Fibroblast of skin of abdomen (primary cell): ENCODE measurements around the gene TMIE. TPM values are rescaled to one million over a fixed set of nuclear protein-coding genes. Genes with fewer than 3 reads are reported as not detected.

ENCODE experiments used
- DNase-seq: peaks from one replicate; pipeline ENCODE4 v3.0.0-alpha.2; 2013
- polyA plus RNA-seq, 2 experiments: library from polyadenylated mRNA; unstranded; fragments of 120-200 nt; gene quantifications; one replicate each; pipeline ENCODE4 v1.2.1, GENCODE V29; 2013; ENCODE audit not compliant: insufficient read length in 2 of 2

Gene TMIE, protein sequence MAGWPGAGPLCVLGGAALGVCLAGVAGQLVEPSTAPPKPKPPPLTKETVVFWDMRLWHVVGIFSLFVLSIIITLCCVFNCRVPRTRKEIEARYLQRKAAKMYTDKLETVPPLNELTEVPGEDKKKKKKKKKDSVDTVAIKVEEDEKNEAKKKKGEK
- polyA plus RNA-seq (2013, experiment 1 of 2; ENCODE audit: insufficient read length): 0.26 TPM
- 0.26 TPM for polyA plus RNA-seq (2013, experiment 2 of 2; ENCODE audit: insufficient read length)

DNA sequence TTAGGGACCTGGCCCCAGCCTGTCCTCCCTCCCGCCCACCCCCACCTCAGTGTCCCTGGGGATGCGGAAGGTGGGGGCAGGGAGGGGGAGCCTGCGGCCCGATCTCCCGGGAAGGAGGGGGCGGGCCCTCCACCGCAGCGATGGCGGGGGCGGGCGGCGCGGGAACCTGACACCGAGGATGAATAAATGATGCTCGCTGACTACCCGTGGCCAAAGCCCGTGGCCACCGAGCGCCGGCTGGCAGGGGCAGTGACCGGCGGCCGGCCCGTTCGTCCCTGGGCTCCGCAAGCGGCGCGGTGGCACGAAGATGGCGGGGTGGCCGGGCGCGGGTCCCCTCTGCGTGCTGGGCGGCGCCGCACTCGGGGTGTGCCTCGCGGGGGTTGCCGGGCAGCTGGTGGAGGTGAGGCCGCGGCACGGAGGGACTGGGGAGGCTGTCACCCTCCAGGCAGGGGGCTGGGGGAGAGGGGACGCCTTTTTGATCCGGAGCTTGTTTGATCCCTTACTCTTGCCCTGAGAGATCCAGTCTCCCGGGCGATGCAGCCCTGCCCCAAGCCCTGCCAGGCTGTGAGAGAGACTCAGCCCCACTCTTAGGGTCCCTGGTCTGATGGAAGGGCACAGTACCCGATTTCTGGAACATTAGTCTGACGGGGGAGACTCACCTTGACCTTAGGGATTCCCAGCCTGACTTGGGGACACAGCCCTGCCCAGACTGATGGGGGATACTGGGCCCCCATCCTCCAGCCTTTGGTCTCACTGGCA lies at the start of gene TMIE:
TMIE (plus strand) TSS at position 212 of the 759 bp plus-strand sequence; CDS start at position 308, 96 bp downstream.
- DNase-seq: no peak

DNA sequence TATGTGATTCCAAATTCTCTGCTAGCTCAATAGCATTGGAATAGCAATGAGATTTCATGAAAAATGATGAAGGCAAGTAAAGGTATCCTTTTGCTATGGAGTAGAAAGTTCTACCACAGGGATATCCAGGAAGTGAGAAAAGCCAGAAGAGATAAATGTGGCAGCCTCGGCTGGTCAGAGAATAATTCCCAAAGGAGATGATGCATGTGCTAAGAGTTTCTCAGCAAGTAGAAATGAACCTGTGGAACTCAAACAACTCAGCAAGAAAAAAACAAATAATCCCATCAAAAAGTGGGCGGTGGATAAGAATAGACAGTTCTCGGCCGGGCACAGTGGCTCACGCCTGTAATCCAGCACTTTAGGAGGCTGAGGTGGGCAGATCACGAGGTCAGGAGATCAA lies 45.9 kb upstream of the TMIE start:
- DNase-seq: no peak

DNA sequence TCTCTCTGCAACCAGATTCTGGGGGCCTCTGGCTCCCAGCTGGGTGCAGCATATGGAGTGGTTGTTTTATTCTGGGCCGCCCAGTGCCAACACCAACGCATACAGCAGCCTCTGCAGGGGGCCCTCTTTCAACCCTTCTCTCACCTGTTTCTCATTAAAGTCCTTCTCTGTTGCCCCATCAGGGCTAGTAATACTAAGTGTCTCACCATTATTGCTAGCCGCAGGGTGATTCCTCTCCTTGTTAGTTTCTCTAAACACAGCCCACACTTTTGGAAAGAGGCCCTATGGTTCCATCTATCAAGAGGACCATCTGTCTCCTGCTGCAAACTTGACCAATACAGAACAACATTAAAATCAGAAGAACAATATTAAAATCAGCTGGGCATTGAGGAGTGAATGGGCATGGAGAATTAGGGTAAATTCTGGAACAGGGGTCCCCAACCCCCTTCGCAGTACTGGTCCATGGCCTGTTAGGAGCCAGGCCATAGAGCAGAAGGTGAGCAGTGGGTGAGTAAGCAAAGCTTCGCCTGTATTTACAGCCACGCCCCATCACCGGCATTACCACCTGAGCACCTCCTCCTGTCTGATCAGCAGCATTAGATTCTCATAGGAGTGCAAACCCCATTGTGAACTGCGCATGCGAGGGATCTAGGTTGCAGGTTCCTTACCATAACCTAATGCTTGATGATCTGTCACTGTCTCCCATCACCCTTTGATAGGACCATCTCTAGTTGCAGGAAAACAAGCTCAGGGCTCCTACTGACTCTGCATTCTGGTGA lies 44.2 kb upstream of the TMIE start:
- peak; percentile 12 for DNase-seq

DNA sequence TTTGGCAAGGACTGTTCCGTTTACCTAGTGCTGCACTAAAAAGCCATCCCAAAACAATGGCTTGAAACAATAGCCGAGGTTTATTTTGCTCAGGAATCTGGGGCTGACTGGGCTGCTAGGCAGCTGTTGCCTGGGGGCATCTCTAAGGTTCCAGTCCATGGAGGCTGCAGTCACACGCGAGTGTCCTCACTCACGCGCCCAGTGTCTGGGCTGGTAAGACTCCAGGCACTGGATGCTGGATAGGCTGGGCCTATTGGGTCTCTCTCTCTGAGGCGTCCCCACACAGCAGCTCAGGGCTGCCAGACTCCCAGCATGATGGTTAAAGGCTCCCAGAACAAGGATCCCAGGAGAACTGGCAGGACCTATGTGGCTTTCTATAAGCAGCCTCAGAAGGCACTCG lies 41.9 kb upstream of the TMIE start:
- DNase-seq: no peak

DNA sequence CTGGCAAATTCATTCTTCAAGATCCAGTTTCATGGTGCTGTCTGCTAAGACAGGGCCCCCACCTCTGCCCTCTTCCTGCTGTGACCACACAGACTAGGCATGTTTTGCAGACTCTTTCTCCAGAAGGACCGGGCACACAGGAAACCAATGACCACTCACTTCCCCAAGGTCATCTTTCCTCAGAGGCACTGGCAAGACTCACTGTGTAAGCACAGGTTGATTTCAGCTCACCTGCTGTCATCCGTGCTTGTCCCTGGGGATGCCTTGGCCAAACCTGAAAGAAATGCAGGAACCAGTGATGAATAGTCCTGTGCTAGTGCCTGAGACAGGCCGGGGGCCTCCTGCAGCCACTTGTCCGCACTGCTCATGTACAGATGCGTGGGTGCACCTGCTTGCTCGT lies 41.2 kb upstream of the TMIE start:
- no peak for DNase-seq

DNA sequence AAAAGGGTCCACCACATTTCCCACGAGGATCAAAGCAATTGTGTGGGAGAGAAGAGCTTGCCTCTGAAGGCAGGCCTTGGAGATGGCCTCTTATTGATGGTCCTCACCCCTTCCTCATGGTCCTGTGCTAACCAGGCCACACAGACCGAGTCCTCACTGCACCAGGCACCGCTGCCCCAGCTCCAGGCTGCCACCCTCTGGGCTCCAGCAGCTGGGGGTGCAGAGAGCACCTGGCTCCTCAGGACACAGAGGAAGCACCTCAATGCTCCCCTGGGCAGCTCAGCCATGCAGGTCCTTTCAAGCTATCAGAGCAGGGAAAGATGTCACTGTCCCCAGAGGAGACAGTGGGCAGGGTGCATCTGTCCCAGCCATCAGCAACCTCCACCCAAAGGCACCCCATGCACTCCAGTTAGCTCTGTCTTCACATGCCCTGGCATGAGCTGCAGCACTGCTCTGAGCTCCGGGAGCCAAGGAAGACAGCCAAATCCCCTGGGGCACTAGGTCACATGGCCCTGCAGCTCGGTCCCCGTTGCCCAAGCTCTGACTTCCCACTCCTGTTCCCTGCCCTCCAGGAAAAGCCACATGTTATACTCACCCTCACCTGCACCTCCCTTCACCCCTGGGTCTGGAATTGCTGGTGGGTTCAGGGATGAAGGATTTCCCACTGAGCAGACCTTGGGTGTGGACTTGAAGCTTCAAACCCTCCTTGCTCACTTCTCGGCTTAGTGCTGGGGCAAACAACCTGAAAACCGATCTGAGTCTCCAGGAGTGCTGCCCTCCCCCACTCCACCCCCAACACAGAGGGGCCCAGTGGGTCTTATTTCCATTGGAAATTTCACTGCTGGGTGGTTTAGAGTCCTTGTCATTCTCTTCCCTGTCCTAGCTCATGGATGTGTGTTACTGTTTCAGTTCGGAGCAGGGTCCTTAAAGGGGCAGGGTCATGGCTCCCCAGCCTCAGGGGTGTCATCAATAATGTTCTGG lies 40.4 kb upstream of the TMIE start:
- DNase-seq: no peak

DNA sequence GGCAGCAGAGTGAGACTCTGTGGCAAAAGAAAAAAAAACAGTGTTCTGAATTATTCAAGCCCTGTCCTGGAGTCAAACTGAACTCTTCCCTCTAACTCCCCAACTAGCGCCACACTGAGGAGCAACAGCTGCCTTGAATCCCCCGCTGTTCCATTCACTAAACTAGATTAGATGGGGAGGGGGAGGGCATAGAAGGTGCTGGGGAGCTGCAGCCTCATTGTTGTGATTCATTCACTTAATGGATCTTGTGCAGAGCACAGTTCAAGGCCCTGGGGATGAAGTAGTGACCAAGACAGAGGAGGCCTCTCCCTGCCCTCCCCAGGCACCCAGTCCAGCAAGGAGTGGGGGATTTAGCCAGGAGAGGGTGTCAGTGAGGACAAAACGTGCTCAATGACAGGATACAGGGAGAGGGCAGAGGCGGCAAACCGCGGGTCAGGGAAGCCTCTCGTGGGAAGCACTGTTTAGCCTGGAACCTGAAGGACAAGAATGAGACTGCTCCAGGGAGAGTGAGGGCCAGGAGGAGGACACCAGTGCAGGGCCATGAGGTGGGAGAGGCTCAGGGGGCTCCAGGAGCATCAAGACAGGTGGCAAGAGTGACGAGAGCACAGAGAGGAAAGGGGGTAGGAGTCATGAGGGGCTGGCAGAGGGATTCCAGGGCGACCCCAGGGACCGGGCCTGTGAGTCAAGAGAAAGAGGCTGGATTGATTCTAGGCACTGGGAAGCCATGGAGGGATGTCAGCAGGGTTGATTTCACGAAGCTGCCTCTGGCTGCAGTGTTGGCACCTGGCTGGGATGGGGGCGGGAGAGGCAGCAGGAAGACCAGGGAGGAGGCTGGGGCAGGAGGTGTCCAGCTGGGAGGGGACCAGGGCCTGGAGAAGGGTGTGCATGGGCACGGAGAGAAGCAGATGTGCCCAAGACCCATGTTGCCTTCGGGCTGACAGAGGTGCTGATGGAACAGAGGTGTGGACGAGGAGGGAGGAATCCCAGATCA lies 39.1 kb upstream of the TMIE start:
- no peak for DNase-seq

DNA sequence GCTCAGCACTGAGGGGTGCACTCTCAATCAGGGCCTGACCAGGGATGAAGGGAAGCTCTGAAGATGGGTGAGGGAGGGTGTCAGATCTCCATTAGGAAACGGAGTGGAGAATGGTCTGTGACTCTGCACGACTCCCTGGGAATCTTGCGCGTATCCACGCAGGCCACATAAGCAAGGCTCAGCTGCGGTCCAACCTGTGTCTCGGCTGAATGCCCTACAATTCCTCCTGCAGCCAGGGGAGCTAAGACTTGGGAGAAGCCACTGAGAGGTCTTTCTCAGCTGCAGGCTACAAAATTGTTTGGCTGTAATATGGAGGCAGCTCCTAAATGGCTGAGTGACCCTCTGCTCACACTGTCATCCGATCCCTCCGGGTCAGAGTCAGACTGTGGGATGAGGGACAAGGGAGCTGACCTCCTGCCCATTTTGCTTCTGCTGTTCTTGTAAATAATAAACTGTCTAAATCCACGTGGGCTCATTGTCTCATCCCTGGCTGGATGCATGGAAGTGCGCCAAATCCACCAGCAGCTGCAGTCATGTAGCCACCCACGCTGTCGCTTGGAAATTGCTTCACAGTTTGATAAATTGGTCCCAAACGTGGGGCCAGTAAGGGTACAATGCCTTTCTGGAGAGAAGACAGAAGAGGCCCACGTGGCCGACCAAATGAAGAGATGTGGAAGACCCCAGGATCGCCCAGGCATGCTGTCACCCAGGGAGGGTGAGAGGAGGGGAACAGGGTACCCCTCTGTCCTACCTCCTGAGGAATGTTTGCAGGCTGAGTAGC lies 38.2 kb upstream of the TMIE start:
- DNase-seq: peak; percentile 46

DNA sequence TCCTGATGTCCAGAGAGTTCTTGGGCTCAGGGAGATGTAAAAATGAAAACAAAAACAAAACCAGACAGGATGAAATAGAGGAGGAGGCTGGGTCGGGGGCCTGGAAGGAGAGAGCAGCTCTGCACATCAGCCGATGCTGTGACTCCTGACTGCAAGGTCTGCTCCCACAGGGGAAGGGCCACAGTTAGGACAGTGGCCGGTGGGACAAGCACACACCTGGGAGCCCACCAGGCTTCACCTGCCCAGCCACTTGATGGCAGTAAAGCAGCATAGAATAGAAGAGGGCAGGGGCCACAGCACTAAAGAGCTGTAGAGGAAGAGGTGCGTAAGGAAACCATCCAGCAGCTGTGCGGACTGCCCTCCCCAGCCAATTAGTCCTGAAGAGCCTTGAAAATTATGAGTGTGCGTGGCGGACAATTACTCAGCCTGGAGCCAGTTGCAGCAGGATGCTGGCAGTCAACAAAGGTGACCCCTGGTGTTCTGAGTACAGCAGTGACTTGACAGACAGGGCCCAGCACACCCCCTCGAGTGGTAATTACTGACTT lies 37.5 kb upstream of the TMIE start:
- DNase-seq: no peak

DNA sequence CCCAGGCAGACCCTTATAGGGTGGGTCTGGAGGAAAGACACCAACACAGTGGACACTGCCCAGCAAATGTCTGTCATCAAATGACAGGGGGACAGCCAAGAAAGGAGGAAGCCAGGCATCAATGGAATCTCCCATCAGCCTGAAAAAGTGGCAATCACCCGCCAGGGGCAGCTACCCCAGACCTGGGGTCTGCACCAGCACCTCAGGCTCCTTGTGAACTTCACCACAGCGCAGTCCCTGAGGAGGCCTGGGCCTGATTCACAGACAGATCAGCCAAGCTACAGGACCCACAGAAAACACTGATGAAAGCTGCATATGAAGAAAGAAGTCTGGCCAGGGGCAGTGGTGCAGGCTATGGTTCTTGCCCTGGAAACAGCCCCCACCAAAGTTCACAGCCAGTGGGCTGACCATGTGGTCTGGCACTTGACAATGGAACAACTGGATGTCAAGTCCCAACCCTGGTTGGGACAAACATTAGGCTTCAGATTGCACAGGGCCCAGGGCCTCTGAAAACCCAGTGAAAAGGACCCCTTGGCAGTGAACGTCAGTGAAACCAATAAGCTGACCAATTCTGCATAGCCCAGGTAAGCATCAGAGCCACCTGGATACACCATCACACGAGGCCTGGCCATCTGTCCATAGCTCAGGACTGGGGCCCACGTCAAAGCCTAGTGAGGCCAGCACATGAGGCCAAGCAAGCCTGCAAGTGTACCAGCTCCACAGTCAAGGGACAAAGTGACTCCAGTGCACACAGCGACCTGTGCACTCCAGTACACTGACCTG lies 36.8 kb upstream of the TMIE start:
- no peak for DNase-seq

DNA sequence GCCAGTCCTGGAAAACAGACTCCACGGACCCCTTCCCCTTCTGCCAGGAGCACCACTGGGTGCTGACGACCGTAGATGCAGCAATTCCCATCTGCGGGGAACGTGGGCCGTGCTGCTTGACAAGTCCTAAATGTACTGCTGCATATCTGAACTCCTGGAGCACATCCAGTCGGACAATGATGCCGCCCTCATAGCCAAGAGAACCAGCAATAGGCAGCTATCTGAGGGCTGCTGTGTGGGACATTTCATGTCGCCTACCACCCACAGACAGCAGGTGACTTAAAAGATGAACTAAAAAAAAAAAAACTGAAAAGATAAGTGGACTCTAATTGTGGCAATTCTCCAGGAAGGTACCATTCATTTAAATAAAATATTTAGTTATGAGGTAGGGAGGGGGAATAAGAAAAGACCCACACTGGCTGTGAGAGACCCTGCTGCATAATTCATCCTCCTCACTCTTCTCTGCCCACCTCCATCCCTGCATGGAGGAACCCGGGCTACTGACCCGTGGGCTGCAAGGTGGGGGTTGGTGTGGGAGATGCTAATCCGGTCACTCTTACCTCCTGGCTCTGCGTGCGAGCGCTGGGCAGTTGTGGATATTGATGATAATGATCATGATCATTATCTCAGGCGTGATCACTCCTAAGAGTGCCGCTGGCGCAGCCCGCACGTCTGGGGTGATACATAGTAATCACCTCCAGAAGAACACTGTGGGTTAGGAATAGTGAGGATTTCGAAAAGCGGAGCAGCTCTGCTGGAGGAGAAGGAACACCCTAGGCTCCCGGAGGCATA lies 36.0 kb upstream of the TMIE start:
- no peak for DNase-seq

DNA sequence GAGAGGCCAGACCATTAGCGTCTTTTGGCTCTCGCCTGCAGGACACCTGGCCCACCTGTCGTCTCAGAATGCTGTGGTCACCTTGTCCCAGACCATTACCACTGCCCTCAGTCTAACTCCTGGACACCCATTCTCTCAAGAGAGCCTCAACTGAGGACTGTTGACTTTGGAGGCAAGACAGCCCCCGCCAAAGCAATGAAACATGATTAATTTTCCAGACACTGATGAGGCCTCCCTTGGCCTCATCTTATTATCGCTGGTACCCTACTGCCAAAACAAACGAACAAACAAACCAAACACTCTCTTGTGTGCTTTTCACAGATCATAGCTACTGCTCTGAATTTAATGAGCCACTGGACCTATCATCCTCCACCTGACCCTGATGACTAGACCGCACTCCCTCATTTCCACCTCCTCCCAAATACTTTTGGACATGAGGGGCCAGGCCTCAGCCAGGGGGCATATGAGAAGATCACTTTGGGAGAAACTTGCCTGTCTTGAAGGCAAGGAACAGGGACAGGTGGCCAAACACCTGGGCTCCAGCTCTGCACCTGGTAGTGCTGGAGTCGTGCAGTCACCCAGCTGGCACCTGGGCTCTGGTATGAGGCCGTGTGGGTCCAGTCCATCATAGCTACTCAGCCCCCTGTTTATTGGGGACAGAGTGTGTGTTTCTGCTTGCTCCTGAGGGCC lies 35.3 kb upstream of the TMIE start:
- DNase-seq: no peak

DNA sequence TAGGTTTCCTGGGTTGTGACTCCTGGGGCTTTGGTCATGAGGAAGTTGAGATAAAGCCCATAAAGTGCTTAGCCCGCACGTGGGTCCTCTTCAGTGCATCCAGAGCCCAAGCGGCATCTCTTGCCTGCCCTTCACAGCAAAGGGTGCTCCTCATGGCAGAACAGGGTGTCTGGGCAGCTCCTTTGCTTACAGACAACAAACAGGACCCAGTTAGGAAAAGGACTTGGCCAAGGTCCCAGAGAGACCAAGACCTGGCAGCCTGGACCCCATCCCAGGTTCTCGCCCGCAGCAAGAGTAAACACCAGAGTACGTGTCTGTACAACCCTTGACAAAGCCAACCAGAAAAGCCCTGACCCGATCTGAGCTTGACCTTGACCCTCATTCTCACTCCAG lies 34.7 kb upstream of the TMIE start:
- DNase-seq: no peak

DNA sequence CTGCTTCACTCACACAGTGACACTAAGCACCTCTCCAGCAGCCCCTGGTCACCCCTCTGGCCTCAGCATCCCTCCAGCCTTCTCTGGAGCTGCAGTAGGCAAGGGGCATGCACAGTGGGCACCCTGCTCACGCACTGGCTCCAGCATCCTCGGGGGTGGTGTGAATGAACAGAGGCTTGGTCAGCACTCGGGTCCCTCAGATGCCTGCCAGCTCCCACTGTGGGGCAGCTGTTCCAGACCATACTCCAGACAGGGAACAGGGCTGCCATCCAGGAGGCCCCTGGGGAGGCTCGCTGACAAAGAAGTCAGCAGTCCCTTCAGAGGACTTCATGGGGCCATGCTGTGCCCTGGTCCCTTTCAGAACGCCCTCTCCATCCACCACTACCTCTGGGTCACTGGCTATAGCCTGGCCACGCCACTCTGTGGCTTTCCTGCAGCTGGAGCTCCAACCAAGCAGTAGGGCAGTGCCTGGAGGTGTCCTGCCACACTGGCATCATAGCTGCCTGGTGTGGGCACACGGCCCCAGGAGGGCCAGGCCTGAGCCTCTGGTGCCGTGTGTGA lies 34.1 kb upstream of the TMIE start:
- no peak for DNase-seq

DNA sequence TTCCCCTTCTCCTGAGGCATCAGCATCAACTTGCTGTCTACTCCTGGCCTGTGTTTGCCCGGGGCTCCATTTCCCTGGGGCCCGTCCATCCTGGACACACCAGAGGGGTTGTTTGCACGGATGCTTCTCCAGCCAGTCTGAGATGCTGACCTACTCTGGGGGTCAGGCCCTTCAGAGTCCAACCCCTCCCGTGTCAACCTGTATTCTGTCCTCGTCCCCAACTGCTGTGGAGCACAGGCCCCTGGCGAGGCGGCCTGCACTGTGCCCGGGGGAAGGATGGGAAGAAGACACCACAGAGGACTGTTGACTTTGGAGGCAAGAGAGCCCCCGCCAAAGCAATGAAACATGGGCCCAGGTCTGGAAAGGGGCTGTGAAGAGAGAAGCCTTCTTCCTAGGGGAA lies 33.5 kb upstream of the TMIE start:
- DNase-seq: no peak

DNA sequence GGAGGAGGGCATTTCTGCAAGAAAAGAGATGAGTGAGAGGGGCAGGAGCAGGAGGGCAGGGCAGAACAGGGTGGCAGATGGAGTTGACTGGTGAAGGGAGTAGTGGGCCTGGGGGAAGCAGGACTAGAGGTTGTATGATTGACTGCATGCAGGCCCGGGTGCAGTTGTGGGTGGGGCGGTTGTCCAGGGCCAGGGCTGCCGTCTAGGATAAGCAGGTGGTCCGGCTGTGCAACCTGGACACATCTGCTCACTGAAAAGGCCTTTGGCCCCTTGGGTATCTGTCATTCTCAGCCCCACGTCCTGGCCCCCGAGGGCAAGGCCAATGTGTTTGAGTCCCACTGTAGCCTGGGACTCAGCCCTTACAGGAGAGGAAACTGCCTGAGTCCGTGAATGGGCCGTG lies 33.1 kb upstream of the TMIE start:
- no peak for DNase-seq

DNA sequence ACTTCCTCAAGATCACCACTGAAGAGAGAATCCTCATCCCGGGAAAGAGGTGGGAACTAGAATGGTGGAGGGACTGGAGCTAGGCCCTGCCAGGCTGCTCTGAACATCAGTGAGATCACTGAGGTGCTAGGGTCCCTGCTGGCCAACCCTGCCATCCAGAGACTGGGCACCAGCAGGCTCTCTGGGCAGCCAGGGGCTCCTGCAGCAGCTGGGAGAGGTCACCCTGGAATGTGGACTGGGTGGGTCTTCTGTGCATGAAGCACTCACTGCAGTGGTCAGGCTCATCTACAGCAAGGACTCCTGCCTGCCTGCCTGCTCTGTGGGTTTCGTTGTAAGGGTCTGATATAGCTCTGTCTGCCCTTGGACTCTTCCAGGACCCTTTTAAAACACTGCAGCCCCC lies 32.6 kb upstream of the TMIE start:
- DNase-seq: no peak
